ENCODE results near the gene ACOT11.

GRCh38 chr1:54604051-54604450 lies 56.0 kb downstream of the ACOT11 start:
- TF ChIP-seq CTCF (conservative IDR thresholded peaks at IDR 0.05; ENCODE audit: low read depth, low read length) (no peak), POLR2A (IDR thresholded peaks at IDR 0.05; ENCODE audit: low read depth, low read length) (no peak), CHD1 (IDR thresholded peaks at IDR 0.05; ENCODE audit: low read depth, low read length) (no peak), CEBPB (IDR thresholded peaks at IDR 0.05; ENCODE audit: low read depth, low read length) (no peak), USF2 (IDR thresholded peaks at IDR 0.05; ENCODE audit: low read depth, low read length) (no peak), RAD21 (IDR thresholded peaks at IDR 0.05; ENCODE audit: low read length) (no peak), SMC3 (IDR thresholded peaks at IDR 0.05; ENCODE audit: low read depth, low read length) (no peak), BHLHE40 (IDR thresholded peaks at IDR 0.05; ENCODE audit: low read depth, low read length) (no peak), MXI1 (IDR thresholded peaks at IDR 0.05; ENCODE audit: borderline replicate concordance, low read depth, low read length) (no peak)
